Nucleus accumbens (tissue), 56 donors: ENCODE results near the gene EYA4.

Experiments used
- DNase-seq, 56 donors: peaks; one replicate each; lab custom pipeline; 2025; lab: John Stamatoyannopoulos, UW

The EYA4 gene

GRCh38 chr6:133241086-133241900, at the start of gene EYA4:
Gene EYA4 (plus strand): TSS chr6:133241357. CDS start chr6:133274781, 33,424 bp downstream.
- DNase-seq, result peak in 16 of 56 donors; percentile 5 to 66 (median 28)

GRCh38 chr6:133193396-133193795, 47.8 kb upstream of the EYA4 start:
- DNase-seq, result no peak

- no peak for DNase-seq
Measured at GRCh38 chr6:133198725-133199124, 42.4 kb upstream of the EYA4 start.

GRCh38 chr6:133201231-133201630, 39.9 kb upstream of the EYA4 start:
- no peak for DNase-seq

- no peak for DNase-seq
Measured at GRCh38 chr6:133202610-133203343, 38.4 kb upstream of the EYA4 start.

GRCh38 chr6:133203344-133203697, 37.8 kb upstream of the EYA4 start:
- DNase-seq, result no peak

- DNase-seq, result no peak
Measured at GRCh38 chr6:133205304-133205703, 35.9 kb upstream of the EYA4 start.

GRCh38 chr6:133206942-133207341, 34.2 kb upstream of the EYA4 start:
- no peak for DNase-seq

GRCh38 chr6:133207754-133208153, 33.4 kb upstream of the EYA4 start:
- DNase-seq, result no peak

GRCh38 chr6:133208183-133208755, 32.9 kb upstream of the EYA4 start:
- no peak for DNase-seq

GRCh38 chr6:133214267-133214666, 26.9 kb upstream of the EYA4 start:
- DNase-seq, result no peak

GRCh38 chr6:133218852-133219251, 22.3 kb upstream of the EYA4 start:
- no peak for DNase-seq

- DNase-seq, result no peak
Measured at GRCh38 chr6:133223452-133224029, 17.6 kb upstream of the EYA4 start.

- no peak for DNase-seq
Measured at GRCh38 chr6:133225560-133225959, 15.6 kb upstream of the EYA4 start.

- DNase-seq, result no peak
Measured at GRCh38 chr6:133227344-133227743, 13.8 kb upstream of the EYA4 start.

GRCh38 chr6:133230052-133230451, 11.1 kb upstream of the EYA4 start:
- no peak for DNase-seq

- DNase-seq, result no peak
Measured at GRCh38 chr6:133235221-133235620, 5.9 kb upstream of the EYA4 start.

- DNase-seq, result no peak
Measured at GRCh38 chr6:133236932-133237331, 4.2 kb upstream of the EYA4 start.

GRCh38 chr6:133240511-133241085, 559 bp upstream of the EYA4 start:
- DNase-seq, result peak in 9 of 56 donors; percentile 10 to 65 (median 31)

- DNase-seq, result peak in 3 of 56 donors; percentile 4 to 17 (median 16)
Measured at GRCh38 chr6:133241901-133242636, 912 bp downstream of the EYA4 start.
